Measurements from ENCODE around the gene ARFGEF2. TPM values are rescaled to one million over a fixed set of nuclear protein-coding genes. Genes with fewer than 3 reads are reported as not detected.

ARFGEF2 gene
- total RNA-seq, 1 experiment from 2014 or later, result 20.9 TPM

DNA sequence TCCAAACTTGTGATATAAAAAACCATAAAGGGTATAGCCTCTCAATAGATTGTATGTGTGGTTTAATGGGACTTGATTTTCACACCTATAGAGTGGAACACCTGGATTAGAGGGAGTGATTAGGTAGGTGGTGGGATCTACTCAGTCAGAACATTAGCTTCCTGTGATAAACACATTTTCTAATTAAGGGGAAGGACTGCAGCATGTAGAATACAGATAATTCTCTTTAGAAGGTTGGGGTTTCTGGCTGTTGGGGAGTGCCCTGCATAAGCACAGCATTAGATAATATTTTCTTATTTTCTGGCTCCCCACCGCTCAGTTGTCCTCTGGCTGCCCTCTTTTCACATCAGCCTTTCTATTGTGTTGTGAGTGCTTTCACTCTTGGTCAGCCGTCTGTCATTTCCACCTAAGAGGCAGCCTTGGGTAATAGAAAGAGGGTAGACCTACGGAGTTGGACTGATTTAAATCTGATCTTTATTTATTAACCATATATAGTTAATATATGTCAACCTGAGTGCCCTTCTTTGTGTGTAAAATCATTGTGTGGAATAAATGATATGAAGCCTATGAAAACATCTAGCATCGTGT is 132.6 kb downstream of the ARFGEF2 start (continued):
- TF ChIP-seq, protein P1, sequence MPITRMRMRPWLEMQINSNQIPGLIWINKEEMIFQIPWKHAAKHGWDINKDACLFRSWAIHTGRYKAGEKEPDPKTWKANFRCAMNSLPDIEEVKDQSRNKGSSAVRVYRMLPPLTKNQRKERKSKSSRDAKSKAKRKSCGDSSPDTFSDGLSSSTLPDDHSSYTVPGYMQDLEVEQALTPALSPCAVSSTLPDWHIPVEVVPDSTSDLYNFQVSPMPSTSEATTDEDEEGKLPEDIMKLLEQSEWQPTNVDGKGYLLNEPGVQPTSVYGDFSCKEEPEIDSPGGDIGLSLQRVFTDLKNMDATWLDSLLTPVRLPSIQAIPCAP (CRISPR knock-in tag; IDR thresholded peaks at IDR 0.05), result no peak
- TF ChIP-seq, protein P2, sequence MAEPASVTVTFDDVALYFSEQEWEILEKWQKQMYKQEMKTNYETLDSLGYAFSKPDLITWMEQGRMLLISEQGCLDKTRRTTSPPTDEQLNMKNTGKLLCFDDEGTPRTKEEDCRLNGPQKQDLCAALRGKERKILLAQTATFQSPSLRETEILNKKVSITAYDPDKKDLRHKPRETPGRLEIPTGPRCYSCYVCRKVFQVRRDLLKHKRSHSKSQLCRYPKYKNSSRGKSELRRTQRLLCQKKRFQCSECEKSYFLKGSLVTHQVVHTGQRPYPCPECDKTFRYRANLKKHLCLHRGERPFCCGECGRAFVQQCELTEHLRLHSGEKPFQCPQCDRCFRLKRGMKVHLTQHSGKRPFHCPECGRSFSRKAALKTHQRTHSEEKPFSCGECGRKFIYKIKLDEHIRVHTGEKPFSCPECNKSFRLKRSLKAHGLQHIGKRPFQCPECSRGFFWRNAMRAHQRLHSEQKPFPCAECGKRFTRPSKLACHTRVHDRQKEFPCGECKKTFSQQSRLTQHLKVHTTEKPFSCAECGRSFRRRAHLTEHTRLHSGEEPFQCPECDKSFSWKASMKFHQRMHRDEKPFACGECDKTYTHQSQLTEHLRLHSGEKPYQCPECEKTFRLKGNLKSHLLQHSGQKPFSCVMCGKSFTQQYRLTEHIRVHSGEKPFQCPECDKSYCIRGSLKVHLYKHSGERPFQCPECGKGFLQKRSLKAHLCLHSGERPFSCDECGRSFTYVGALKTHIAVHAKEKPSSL (CRISPR knock-in tag; conservative IDR thresholded peaks at IDR 0.05), result no peak
- TF ChIP-seq, protein P3, sequence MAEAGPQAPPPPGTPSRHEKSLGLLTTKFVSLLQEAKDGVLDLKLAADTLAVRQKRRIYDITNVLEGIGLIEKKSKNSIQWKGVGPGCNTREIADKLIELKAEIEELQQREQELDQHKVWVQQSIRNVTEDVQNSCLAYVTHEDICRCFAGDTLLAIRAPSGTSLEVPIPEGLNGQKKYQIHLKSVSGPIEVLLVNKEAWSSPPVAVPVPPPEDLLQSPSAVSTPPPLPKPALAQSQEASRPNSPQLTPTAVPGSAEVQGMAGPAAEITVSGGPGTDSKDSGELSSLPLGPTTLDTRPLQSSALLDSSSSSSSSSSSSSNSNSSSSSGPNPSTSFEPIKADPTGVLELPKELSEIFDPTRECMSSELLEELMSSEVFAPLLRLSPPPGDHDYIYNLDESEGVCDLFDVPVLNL (CRISPR knock-in tag; IDR thresholded peaks at IDR 0.05; ENCODE audit: borderline replicate concordance, low read depth), result no peak
- TF ChIP-seq SMAD4 (CRISPR knock-in tag; IDR thresholded peaks at IDR 0.05) (no peak), SP1 (CRISPR knock-in tag; conservative IDR thresholded peaks at IDR 0.05) (no peak), MYBL2 (CRISPR knock-in tag; IDR thresholded peaks at IDR 0.05) (no peak), JAZF1 (CRISPR knock-in tag; IDR thresholded peaks at IDR 0.05) (no peak), ATF1 (CRISPR knock-in tag; IDR thresholded peaks at IDR 0.05) (no peak), CREM (CRISPR knock-in tag; IDR thresholded peaks at IDR 0.05) (no peak)
- TF ChIP-seq, protein P4, sequence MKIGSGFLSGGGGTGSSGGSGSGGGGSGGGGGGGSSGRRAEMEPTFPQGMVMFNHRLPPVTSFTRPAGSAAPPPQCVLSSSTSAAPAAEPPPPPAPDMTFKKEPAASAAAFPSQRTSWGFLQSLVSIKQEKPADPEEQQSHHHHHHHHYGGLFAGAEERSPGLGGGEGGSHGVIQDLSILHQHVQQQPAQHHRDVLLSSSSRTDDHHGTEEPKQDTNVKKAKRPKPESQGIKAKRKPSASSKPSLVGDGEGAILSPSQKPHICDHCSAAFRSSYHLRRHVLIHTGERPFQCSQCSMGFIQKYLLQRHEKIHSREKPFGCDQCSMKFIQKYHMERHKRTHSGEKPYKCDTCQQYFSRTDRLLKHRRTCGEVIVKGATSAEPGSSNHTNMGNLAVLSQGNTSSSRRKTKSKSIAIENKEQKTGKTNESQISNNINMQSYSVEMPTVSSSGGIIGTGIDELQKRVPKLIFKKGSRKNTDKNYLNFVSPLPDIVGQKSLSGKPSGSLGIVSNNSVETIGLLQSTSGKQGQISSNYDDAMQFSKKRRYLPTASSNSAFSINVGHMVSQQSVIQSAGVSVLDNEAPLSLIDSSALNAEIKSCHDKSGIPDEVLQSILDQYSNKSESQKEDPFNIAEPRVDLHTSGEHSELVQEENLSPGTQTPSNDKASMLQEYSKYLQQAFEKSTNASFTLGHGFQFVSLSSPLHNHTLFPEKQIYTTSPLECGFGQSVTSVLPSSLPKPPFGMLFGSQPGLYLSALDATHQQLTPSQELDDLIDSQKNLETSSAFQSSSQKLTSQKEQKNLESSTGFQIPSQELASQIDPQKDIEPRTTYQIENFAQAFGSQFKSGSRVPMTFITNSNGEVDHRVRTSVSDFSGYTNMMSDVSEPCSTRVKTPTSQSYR (CRISPR knock-in tag; IDR thresholded peaks at IDR 0.05), result no peak
- TF ChIP-seq, protein P5, sequence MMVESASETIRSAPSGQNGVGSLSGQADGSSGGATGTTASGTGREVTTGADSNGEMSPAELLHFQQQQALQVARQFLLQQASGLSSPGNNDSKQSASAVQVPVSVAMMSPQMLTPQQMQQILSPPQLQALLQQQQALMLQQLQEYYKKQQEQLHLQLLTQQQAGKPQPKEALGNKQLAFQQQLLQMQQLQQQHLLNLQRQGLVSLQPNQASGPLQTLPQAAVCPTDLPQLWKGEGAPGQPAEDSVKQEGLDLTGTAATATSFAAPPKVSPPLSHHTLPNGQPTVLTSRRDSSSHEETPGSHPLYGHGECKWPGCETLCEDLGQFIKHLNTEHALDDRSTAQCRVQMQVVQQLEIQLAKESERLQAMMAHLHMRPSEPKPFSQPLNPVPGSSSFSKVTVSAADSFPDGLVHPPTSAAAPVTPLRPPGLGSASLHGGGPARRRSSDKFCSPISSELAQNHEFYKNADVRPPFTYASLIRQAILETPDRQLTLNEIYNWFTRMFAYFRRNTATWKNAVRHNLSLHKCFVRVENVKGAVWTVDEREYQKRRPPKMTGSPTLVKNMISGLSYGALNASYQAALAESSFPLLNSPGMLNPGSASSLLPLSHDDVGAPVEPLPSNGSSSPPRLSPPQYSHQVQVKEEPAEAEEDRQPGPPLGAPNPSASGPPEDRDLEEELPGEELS (CRISPR knock-in tag; IDR thresholded peaks at IDR 0.05), result no peak
- TF ChIP-seq, protein P6, sequence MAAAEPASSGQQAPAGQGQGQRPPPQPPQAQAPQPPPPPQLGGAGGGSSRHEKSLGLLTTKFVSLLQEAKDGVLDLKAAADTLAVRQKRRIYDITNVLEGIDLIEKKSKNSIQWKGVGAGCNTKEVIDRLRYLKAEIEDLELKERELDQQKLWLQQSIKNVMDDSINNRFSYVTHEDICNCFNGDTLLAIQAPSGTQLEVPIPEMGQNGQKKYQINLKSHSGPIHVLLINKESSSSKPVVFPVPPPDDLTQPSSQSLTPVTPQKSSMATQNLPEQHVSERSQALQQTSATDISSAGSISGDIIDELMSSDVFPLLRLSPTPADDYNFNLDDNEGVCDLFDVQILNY (CRISPR knock-in tag; IDR thresholded peaks at IDR 0.05), result no peak

DNA sequence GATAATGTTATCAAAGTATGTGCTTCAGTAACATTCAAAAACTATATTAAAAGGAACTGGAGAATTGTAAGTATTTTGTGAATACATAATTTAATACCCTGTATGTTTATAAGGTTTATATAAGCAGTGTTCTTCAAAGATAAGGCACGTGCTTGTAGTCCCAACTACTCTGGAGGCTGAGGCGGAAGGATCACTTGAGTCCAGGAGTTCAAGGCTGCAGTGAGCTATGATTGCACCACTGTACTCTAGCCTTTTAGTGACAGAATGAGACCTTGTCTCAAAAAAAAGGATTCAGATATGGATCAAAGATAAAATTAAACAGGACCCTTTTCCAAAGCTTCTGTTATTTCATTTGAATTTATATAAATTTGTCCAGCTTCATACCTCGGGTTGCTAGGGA is 141.8 kb downstream of the ARFGEF2 start:
- CTCF ChIA-PET, result no interaction called here
- POLR2A ChIA-PET, result no interaction called here
- DNase-seq (ENCODE audit: low spot score), result no peak
- no peak for TF ChIP-seq EMX1 (CRISPR knock-in tag; IDR thresholded peaks at IDR 0.05)
- no peak for TF ChIP-seq GTF2I (CRISPR knock-in tag; conservative IDR thresholded peaks at IDR 0.05)
- TF ChIP-seq, protein P4 (CRISPR knock-in tag; IDR thresholded peaks at IDR 0.05), result no peak
- TF ChIP-seq, protein P2 (CRISPR knock-in tag; conservative IDR thresholded peaks at IDR 0.05), result no peak
- no peak for TF ChIP-seq SOX15 (CRISPR knock-in tag; IDR thresholded peaks at IDR 0.05)
- TF ChIP-seq, protein P7, sequence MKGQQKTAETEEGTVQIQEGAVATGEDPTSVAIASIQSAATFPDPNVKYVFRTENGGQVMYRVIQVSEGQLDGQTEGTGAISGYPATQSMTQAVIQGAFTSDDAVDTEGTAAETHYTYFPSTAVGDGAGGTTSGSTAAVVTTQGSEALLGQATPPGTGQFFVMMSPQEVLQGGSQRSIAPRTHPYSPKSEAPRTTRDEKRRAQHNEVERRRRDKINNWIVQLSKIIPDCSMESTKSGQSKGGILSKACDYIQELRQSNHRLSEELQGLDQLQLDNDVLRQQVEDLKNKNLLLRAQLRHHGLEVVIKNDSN (CRISPR knock-in tag; IDR thresholded peaks at IDR 0.05), result no peak
- TF ChIP-seq NR3C1 (CRISPR knock-in tag; conservative IDR thresholded peaks at IDR 0.05; ENCODE audit: low read depth), result no peak
- TF ChIP-seq PRRX2 (CRISPR knock-in tag; IDR thresholded peaks at IDR 0.05), result no peak
- TF ChIP-seq ZNF317 (CRISPR knock-in tag; IDR thresholded peaks at IDR 0.05; ENCODE audit: borderline replicate concordance, low read depth), result no peak
- no peak for TF ChIP-seq NFYB (CRISPR knock-in tag; conservative IDR thresholded peaks at IDR 0.05; ENCODE audit: low read depth)

More for the DNA sequence above, 141.8 kb downstream of the ARFGEF2 start:
- peaks cover 70% of the 10 kb centered on the region for H3K36me3 Mint-ChIP-seq
- no peak overlapping the region for H3K4me3 Mint-ChIP-seq
- no peak overlapping the region for H3K27ac Mint-ChIP-seq
- H3K4me1 Mint-ChIP-seq, result no peaks in the 10 kb centered on the region
- H3K27me3 Mint-ChIP-seq (ENCODE audit: low read depth), result no peaks in the 10 kb centered on the region
- peaks cover 3% of the 10 kb centered on the region; the same call in 1 of the 2 replicates for H3K9me3 Mint-ChIP-seq
- ATAC-seq, result no peak

Data from WTC11 (cell line).